Osteoblast (primary cell): ENCODE results near the gene PCDHB15. TPM values are rescaled to one million over a fixed set of nuclear protein-coding genes. Genes with fewer than 3 reads are reported as not detected.
"Not testable (repeated sequence)": the region's sequence is repeated elsewhere in the genome, so short reads cannot be mapped to it uniquely, and the experiment has no call there.

Experiments used
- DNase-seq: peaks from one replicate; pipeline ENCODE4 v3.0.0; 2011; ENCODE audit warnings: low spot score, mixed read lengths; ENCODE audit not compliant: insufficient read length; ENCODE audit errors: missing footprints
- H2AFZ ChIP-seq: 2 replicates; pipeline ENCODE4 v1.6.0; 2011; ENCODE audit warnings: mild to moderate bottlenecking, low read length
- H3K27ac ChIP-seq: 2 replicates; pipeline ENCODE4 v1.5.1; 2011; ENCODE audit warnings: mild to moderate bottlenecking, low read depth, low read length, moderate library complexity
- H3K27me3 ChIP-seq: 2 replicates; pipeline ENCODE4 v1.6.0; 2012; ENCODE audit warnings: mild to moderate bottlenecking, control low read depth, inconsistent platforms, low read length, moderate library complexity; ENCODE audit not compliant: insufficient read depth
- H3K36me3 ChIP-seq: 2 replicates; pipeline ENCODE4 v1.5.1; 2011; ENCODE audit warnings: mild to moderate bottlenecking, low read length, control low read depth, moderate library complexity; ENCODE audit not compliant: insufficient read depth
- H3K4me1 ChIP-seq: 2 replicates; pipeline ENCODE4 v1.5.1; 2011; ENCODE audit warnings: mild to moderate bottlenecking, low read length, control low read depth, moderate library complexity; ENCODE audit not compliant: insufficient read depth
- H3K4me2 ChIP-seq: 2 replicates; pipeline ENCODE4 v1.6.0; 2011; ENCODE audit warnings: mild to moderate bottlenecking, low read length; ENCODE audit not compliant: insufficient read depth
- H3K4me3 ChIP-seq: fragments of 200-600 bp; sonication (generic); 3 replicates; pipeline ENCODE4 v1.5.1; 2012; ENCODE audit warnings: mild to moderate bottlenecking, low read length, inconsistent platforms; ENCODE audit not compliant: insufficient read depth
- H3K79me2 ChIP-seq: 2 replicates; pipeline ENCODE4 v1.6.0; 2012; ENCODE audit warnings: mild to moderate bottlenecking, low read length, control low read depth, inconsistent platforms; ENCODE audit not compliant: insufficient read depth
- H3K9me3 ChIP-seq: 2 replicates; pipeline ENCODE4 v1.5.1; 2011; ENCODE audit warnings: low read depth, low read length, control low read depth
- H4K20me1 ChIP-seq: 2 replicates; pipeline ENCODE4 v1.6.0; 2012; ENCODE audit warnings: mild to moderate bottlenecking, low read length, control low read depth; ENCODE audit not compliant: insufficient read depth
- CTCF ChIP-seq: IDR thresholded peaks from 2 replicates; pipeline ENCODE4 v1.5.1; 2011; ENCODE audit warnings: mild to moderate bottlenecking, low read depth, low read length, moderate library complexity; ENCODE audit errors: extremely low read depth
- total RNA-seq: library from RNA; depleted of rRNA; stranded (reverse); fragments of >200 nt; gene quantifications from 2 replicates; pipeline ENCODE4 v1.2.3, GENCODE V29; 2012

PCDHB15 gene
- total RNA-seq, 1 donor = 1.1 TPM

GRCh38 chr5:141236516-141237313 lies 8.5 kb upstream of the PCDHB15 start:
- Histone ChIP-seq H3K4me3 (no peak overlapping the region), H3K9me3 (peaks cover 6% of the 10 kb centered on the region), H3K27me3 (no peaks in the 10 kb centered on the region), H4K20me1 (no peaks in the 10 kb centered on the region), H3K27ac (no peak overlapping the region), H2AFZ (no peak overlapping the region), H3K4me2 (no peak overlapping the region), H3K79me2 (no peaks in the 10 kb centered on the region), H3K36me3 (no peaks in the 10 kb centered on the region), H3K4me1 (no peaks in the 10 kb centered on the region)
- no peak for TF ChIP-seq CTCF
- DNase-seq = no peak

GRCh38 chr5:141241496-141241895 lies 3.7 kb upstream of the PCDHB15 start:
- no peak overlapping the region for H3K4me2 ChIP-seq
- no peak for TF ChIP-seq CTCF
- H4K20me1 ChIP-seq = no peaks in the 10 kb centered on the region
- peaks cover 11% of the 10 kb centered on the region for H3K9me3 ChIP-seq
- H3K27me3 ChIP-seq = no peaks in the 10 kb centered on the region
- no peak overlapping the region for H3K27ac ChIP-seq
- DNase-seq = no peak
- no peak overlapping the region for H2AFZ ChIP-seq
- H3K79me2 ChIP-seq = no peaks in the 10 kb centered on the region
- no peak overlapping the region for H3K4me3 ChIP-seq
- H3K36me3 ChIP-seq = no peaks in the 10 kb centered on the region
- no peaks in the 10 kb centered on the region for H3K4me1 ChIP-seq

GRCh38 chr5:141246971-141247370 lies 1.8 kb downstream of the PCDHB15 start:
- not testable (repeated sequence) for H2AFZ ChIP-seq, H3K27ac ChIP-seq, H3K4me2 ChIP-seq, H3K79me2 ChIP-seq, H4K20me1 ChIP-seq, H3K36me3 ChIP-seq, H3K4me3 ChIP-seq, H3K27me3 ChIP-seq, DNase-seq, H3K4me1 ChIP-seq
- peaks cover 17% of the 10 kb centered on the region for H3K9me3 ChIP-seq

- not testable (repeated sequence) for H3K4me1 ChIP-seq, H3K36me3 ChIP-seq, H3K27me3 ChIP-seq, H3K27ac ChIP-seq, H3K4me3 ChIP-seq, H2AFZ ChIP-seq, H3K79me2 ChIP-seq, H4K20me1 ChIP-seq, H3K4me2 ChIP-seq, DNase-seq
- H3K9me3 ChIP-seq = peaks cover 17% of the 10 kb centered on the region
Measured at GRCh38 chr5:141247434-141247833, 2.2 kb downstream of the PCDHB15 start.

- no peaks in the 10 kb centered on the region for H3K27me3 ChIP-seq
- no peak overlapping the region for H3K27ac ChIP-seq
- no peak overlapping the region for H3K4me3 ChIP-seq
- no peak for DNase-seq
- H3K4me2 ChIP-seq = no peak overlapping the region
- H3K36me3 ChIP-seq = no peaks in the 10 kb centered on the region
- H4K20me1 ChIP-seq = no peaks in the 10 kb centered on the region
- no peaks in the 10 kb centered on the region for H3K4me1 ChIP-seq
- H2AFZ ChIP-seq = no peak overlapping the region
- H3K9me3 ChIP-seq = peaks cover 19% of the 10 kb centered on the region
- no peaks in the 10 kb centered on the region for H3K79me2 ChIP-seq
- no peak for TF ChIP-seq CTCF
Measured at GRCh38 chr5:141250576-141250975, 5.4 kb downstream of the PCDHB15 start.
